Measurements from ENCODE around the gene SKP1.

The SKP1 gene

GRCh38 chr5:134143431-134143830, 33.3 kb downstream of the SKP1 start:
- no peak for DNase-seq

- no peak for DNase-seq
Measured at GRCh38 chr5:134142806-134143205, 33.9 kb downstream of the SKP1 start.

- no peak for DNase-seq
Measured at GRCh38 chr5:134142052-134142451, 34.7 kb downstream of the SKP1 start.

GRCh38 chr5:134141331-134142050, 35.3 kb downstream of the SKP1 start:
- DNase-seq, result no peak

GRCh38 chr5:134140530-134141201, 36.1 kb downstream of the SKP1 start:
- DNase-seq, result peak in 1 of 2 donors; percentile 47

GRCh38 chr5:134139891-134140469, 36.8 kb downstream of the SKP1 start:
- no peak for DNase-seq

GRCh38 chr5:134139377-134139851, 37.3 kb downstream of the SKP1 start:
- DNase-seq, result no peak

GRCh38 chr5:134138416-134139376, 38.1 kb downstream of the SKP1 start:
- no peak for DNase-seq

GRCh38 chr5:134136771-134137170, 40.0 kb downstream of the SKP1 start:
- no peak for DNase-seq

GRCh38 chr5:134136221-134136631, 40.5 kb downstream of the SKP1 start:
- no peak for DNase-seq

GRCh38 chr5:134135091-134135655, 41.6 kb downstream of the SKP1 start:
- DNase-seq, result no peak

GRCh38 chr5:134133995-134134541, 42.7 kb downstream of the SKP1 start:
- no peak for DNase-seq

GRCh38 chr5:134133188-134133994, 43.4 kb downstream of the SKP1 start:
- no peak for DNase-seq

GRCh38 chr5:134132372-134133187, 44.2 kb downstream of the SKP1 start:
- DNase-seq, result no peak

GRCh38 chr5:134131578-134132350, 45.0 kb downstream of the SKP1 start:
- DNase-seq, result no peak

GRCh38 chr5:134131165-134131564, 45.6 kb downstream of the SKP1 start:
- DNase-seq, result no peak

GRCh38 chr5:134130239-134130945, 46.4 kb downstream of the SKP1 start:
- DNase-seq, result no peak

- DNase-seq, result no peak
Measured at GRCh38 chr5:134129411-134130238, 47.1 kb downstream of the SKP1 start.
